ENCODE results near the gene CA14.
"Not testable (repeated sequence)": the region's sequence is repeated elsewhere in the genome, so short reads cannot be mapped to it uniquely, and the experiment has no call there.

CA14 gene

GRCh38 chr1:150257624-150258585 lies at the start of gene CA14:
CA14 (plus strand) TSS chr1:150257774; CDS start chr1:150258129, 355 bp downstream.
- DNase-seq = no peak

- not testable (repeated sequence) for DNase-seq
These were observed 49.1 kb upstream of the CA14 start for GRCh38 chr1:150208460-150208859.

GRCh38 chr1:150210091-150210490 lies 47.5 kb upstream of the CA14 start:
- DNase-seq = no peak

GRCh38 chr1:150210706-150211105 lies 46.9 kb upstream of the CA14 start:
- no peak for DNase-seq

GRCh38 chr1:150212070-150212469 lies 45.5 kb upstream of the CA14 start:
- DNase-seq = no peak

- peak; percentile 93 for DNase-seq
These were observed 44.1 kb upstream of the CA14 start for GRCh38 chr1:150213170-150214098.

- DNase-seq = not testable (repeated sequence)
These were observed 43.3 kb upstream of the CA14 start for GRCh38 chr1:150214099-150214756.

- DNase-seq = not testable (repeated sequence)
These were observed 41.7 kb upstream of the CA14 start for GRCh38 chr1:150215855-150216254.

GRCh38 chr1:150221552-150221951 lies 36.0 kb upstream of the CA14 start:
- no peak for DNase-seq

GRCh38 chr1:150224983-150225382 lies 32.6 kb upstream of the CA14 start:
- DNase-seq = no peak

- DNase-seq = no peak
These were observed 32.0 kb upstream of the CA14 start for GRCh38 chr1:150225546-150225945.

- DNase-seq = no peak
These were observed 31.1 kb upstream of the CA14 start for GRCh38 chr1:150226486-150226885.

GRCh38 chr1:150227228-150227627 lies 30.3 kb upstream of the CA14 start:
- no peak for DNase-seq

- DNase-seq = not testable (repeated sequence)
These were observed 29.3 kb upstream of the CA14 start for GRCh38 chr1:150228246-150228645.

GRCh38 chr1:150232921-150233320 lies 24.7 kb upstream of the CA14 start:
- DNase-seq = not testable (repeated sequence)

- peak; percentile 55 for DNase-seq
These were observed 23.9 kb upstream of the CA14 start for GRCh38 chr1:150233359-150234308.

GRCh38 chr1:150234309-150234565 lies 23.3 kb upstream of the CA14 start:
- DNase-seq = no peak

GRCh38 chr1:150234566-150235293 lies 22.8 kb upstream of the CA14 start:
- DNase-seq = peak; percentile 89

GRCh38 chr1:150235294-150235851 lies 22.2 kb upstream of the CA14 start:
- DNase-seq = peak; percentile 28

GRCh38 chr1:150235852-150236613 lies 21.5 kb upstream of the CA14 start, which contains the start of gene ANP32E:
ANP32E (minus strand) TSS chr1:150236112; CDS start chr1:150235786, 326 bp downstream.
- DNase-seq = peak; percentile 94

Measured in stimulated activated CD4-positive, alpha-beta T cell treated with anti-CD3 and anti-CD28 coated beads, Interleukin-4, amount 100 ng/mL, for 24 hours (primary cell).